ENCODE measurements around the gene NPM1.

Gene NPM1

DNA sequence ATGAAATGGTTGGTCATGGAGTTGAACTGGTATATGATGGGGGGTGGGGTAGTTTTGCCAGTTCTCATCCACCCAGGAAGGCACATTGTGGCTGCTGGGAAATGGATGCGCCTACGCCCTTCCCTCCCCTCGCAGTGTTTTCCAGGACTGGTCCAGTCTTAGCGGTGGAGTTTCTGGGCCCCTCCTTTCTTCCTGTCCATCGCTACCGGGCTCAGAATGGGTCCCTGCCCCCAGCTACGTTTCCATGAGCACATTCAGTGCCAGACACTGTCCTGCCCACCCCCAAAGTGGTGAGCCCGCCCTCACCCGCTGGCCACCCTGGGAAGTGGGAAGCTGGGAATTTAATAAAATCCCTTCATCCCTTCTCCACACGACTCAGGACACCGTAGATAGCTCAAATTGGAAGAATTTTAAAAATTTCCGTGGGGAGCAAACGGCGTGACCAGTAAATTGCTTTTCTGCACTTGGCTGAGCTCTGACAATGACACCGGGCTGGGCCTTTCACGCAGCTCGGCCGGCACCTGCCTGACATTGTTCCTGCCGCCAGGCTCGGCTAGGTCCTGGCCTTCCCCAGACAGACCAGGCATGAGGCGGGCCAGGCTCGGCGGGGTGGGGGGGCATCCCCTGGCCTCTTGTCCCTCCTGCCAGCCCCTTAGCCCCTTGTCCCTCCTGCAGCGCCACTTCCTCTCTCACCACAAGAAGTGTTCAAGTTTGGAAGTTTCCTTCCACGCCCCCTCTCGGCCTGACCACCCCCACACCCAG is 35.4 kb downstream of the NPM1 start:
- Mint-ChIP-seq H3K27me3 (peaks cover 51% of the 10 kb centered on the region), H3K27ac (no peak overlapping the region), H3K4me3 (no peak overlapping the region), H3K9me3 (no peaks in the 10 kb centered on the region), H3K4me1 (ENCODE audit: low read depth) (peaks cover 21% of the 10 kb centered on the region), H3K36me3 (ENCODE audit: low read depth) (no peaks in the 10 kb centered on the region)
- intact Hi-C loops (cut with micrococcal nuclease): no loop called here

DNA sequence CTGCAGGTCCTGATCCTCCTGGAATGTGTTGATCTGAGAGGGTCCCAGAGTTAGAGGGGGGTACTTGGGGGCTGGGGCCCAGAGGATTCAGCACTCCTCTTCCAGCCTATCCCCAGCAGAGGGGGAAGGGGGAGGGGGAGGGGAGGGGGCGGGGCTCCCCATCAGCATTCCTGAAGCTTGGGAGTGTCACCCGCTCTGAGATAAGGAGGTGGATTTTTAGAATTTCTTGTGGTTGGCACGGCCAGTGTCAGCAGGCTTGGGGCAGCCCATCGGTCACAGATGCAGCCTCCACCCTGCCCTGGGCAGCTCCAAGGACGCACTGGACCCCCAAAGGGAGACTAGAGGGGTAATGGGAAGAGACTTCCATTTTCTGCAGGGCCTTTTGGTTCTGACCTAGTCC is 37.1 kb downstream of the NPM1 start:
- Mint-ChIP-seq H3K4me3 (no peak overlapping the region), H3K4me1 (ENCODE audit: low read depth) (peaks cover 11% of the 10 kb centered on the region), H3K9me3 (no peaks in the 10 kb centered on the region), H3K27ac (no peak overlapping the region), H3K36me3 (ENCODE audit: low read depth) (no peaks in the 10 kb centered on the region), H3K27me3 (peaks cover 39% of the 10 kb centered on the region)
- intact Hi-C loops (cut with micrococcal nuclease): no loop called here

DNA sequence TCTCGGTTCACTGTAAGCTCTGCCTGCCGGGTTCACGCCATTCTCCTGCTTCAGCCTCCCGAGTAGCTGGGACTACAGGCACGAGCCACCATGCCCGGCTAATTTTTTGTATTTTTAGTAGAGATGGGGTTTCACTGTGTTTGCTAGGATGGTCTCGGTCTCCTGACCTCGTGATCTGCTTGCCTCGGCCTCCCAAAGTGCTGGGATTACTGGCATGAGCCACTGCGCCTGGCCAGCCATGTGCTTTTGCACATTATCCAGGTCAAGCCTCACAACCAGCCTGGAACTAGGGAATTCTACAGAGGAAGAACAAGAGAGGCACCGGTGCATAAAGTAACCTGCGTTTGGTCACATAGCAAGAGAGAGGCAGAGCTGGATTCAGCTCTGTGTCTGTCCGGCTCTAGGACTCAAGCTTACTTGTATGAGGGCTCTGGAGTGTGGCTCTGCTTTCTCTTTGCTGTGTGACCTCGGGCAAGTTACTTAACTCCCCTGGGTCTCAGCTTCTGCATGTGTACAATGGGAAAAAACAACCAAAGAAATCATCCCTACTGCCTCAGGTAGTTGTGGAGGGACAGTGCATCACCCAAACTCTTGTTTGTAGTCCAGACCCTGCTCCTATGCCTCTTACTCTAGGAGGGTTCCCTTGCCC is 38.1 kb downstream of the NPM1 start:
- Mint-ChIP-seq H3K9me3 (no peaks in the 10 kb centered on the region), H3K27me3 (peaks cover 31% of the 10 kb centered on the region), H3K4me1 (ENCODE audit: low read depth) (peaks cover 5% of the 10 kb centered on the region), H3K27ac (no peak overlapping the region), H3K36me3 (ENCODE audit: low read depth) (no peaks in the 10 kb centered on the region), H3K4me3 (no peak overlapping the region)
- intact Hi-C loops (cut with micrococcal nuclease): no loop called here

DNA sequence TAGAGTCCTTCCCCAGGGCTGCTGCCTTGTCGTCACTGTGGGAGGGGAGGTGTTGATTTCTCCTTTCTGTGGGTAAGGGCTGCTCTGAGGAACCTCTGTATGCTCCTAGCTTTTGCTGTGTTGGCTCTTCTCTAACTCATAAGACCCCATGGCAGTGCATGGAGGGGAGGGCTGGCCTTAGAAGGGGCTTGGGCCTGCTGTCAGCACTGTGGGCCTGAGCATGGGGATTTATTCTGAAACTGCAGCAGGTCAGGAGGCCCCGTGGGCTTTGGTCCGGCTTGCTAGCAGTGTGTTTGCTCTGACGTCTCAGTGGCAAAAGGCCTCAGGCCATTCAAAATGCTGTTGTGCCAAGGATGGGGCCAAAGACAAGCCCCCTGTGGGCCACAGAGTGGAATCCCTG is 38.6 kb downstream of the NPM1 start:
- Mint-ChIP-seq H3K4me3 (no peak overlapping the region), H3K9me3 (no peaks in the 10 kb centered on the region), H3K4me1 (ENCODE audit: low read depth) (no peaks in the 10 kb centered on the region), H3K36me3 (ENCODE audit: low read depth) (no peaks in the 10 kb centered on the region), H3K27me3 (peaks cover 26% of the 10 kb centered on the region), H3K27ac (no peak overlapping the region)
- intact Hi-C loops (cut with micrococcal nuclease): no loop called here

DNA sequence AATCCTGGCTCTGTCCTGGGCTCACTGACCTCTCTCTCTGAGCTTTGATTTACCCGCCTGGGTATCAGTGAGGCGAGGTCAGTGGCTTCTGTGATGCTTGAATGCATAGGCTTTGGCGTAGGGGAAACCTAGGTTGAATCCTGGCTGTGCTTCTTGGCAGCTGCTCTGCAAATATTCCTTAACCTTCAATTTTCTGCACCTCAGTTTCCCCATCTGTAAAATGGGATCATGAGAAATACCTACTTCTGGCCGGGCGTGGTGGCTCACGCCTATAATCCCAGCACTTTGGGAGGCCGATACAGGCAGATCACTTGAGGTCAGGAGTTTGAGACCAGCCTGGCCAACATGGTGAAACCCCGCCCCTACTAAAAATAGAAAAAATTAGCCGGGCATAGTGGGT is 39.0 kb downstream of the NPM1 start:
- Mint-ChIP-seq H3K27me3 (peaks cover 22% of the 10 kb centered on the region), H3K4me1 (ENCODE audit: low read depth) (no peaks in the 10 kb centered on the region), H3K9me3 (no peaks in the 10 kb centered on the region), H3K36me3 (ENCODE audit: low read depth) (no peaks in the 10 kb centered on the region), H3K4me3 (no peak overlapping the region), H3K27ac (no peak overlapping the region)
- intact Hi-C loops (cut with micrococcal nuclease): no loop called here

DNA sequence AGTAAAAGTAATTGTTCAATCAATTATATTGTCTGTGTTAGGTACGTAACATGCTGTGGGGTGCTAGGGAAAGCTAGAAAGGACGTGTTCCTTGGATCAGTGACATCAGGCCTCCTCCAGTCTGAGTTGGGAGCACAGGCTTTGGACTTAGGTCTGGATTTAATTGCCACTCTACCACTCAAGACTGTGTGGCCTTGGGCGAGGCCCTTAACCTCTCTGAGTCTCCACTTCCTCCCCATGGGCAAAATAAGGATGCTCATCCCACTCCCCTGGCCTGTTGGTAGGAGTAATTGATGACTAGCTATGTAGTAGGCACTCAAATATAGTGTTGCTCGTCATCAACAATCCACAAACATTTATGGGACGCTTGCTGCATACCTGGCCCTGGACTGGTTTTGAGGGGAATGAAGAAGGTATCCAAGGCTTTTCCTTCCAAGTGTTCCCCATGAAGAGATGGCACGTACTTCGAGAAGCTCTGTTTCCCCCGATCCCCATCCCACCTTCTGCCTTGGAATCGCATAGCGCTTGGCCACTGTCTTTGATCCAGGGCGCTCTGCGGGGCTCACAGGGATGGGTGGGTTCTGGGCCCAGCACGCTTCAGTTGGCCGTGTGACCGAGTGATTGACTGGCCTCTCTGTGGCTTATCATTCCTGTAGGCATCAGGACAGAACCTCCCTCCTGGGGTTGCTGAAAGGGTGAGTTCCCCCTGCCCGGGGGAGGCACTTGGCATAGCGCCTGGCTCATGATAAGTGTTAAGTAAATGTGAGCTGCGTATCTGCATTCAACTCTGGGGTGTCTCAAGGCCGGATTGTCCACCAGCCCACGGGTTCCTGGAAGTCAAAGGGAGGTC is 39.9 kb downstream of the NPM1 start:
- intact Hi-C loops (cut with micrococcal nuclease): no loop called here
- peaks cover 13% of the 10 kb centered on the region for H3K27me3 Mint-ChIP-seq
- no peaks in the 10 kb centered on the region for H3K4me1 Mint-ChIP-seq (ENCODE audit: low read depth)
- no peaks in the 10 kb centered on the region for H3K9me3 Mint-ChIP-seq
- no peak overlapping the region for H3K4me3 Mint-ChIP-seq
- H3K36me3 Mint-ChIP-seq (ENCODE audit: low read depth): no peaks in the 10 kb centered on the region
- no peak overlapping the region for H3K27ac Mint-ChIP-seq

DNA sequence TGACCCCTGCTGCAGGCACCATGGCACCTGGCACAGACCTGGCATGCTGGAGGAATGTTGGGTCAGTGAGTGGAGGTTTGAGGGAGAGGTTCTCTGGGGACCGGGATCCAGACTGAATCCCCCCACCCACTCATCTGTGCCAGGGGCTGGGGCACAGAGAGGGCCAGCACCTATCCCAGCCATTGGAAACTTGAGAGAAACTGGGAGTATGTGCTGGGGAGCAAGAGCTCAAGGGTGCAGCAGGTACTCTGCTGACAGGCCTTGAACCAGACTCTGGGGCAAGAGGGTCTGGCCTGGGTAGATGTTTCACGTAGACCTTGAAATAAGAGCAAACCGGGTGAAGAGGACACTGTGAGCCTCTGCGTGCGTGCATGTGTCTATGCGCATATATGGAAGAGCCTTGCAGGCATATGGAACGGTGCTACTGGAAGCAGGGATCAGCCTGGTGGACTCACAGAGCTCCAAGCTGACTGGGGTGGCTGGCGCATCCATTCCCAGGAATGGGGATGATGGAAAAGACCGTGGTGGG is 40.6 kb downstream of the NPM1 start:
- Mint-ChIP-seq H3K4me3 (no peak overlapping the region), H3K4me1 (ENCODE audit: low read depth) (no peaks in the 10 kb centered on the region), H3K27me3 (peaks cover 6% of the 10 kb centered on the region), H3K9me3 (no peaks in the 10 kb centered on the region), H3K36me3 (ENCODE audit: low read depth) (no peaks in the 10 kb centered on the region), H3K27ac (no peak overlapping the region)
- intact Hi-C loops (cut with micrococcal nuclease): no loop called here

DNA sequence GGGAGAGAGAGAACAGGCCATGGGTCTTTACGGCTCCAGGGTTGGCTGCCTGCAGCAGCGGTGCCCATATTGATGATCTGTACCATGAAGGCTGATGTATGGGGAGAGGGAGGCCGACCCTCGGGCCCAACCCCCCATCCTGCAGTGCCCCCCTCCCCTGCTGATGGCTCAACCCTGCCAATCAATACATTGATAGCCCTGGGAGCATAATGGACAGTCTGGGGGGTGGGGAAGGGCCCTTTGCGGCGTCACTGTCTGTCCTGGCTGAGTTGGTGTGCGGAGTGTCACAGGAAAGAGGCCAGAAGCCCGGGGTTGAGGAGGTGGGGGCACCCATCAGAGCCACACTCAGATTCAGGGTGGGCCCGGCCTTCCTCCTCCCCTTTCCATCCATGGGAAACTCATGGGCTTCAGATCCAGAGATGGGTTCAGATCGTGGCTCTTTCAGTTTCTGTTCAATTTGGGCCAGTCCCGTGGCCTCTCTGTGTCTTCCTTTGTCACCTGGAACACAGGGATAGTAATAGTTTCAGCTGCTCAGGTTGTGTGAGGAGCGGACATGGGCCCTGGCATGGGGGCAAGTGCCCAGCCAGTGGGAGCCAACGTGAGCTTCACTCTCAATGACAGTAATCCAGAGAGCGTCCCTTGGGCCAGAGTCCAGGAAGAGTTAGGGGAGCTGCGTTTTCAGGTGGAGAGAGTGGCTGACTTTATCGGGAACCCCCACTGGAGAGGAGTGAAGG is 41.3 kb downstream of the NPM1 start:
- H3K27me3 Mint-ChIP-seq: peaks cover 3% of the 10 kb centered on the region
- no peak overlapping the region for H3K27ac Mint-ChIP-seq
- no peak overlapping the region for H3K4me3 Mint-ChIP-seq
- H3K36me3 Mint-ChIP-seq (ENCODE audit: low read depth): no peaks in the 10 kb centered on the region
- no peaks in the 10 kb centered on the region for H3K4me1 Mint-ChIP-seq (ENCODE audit: low read depth)
- H3K9me3 Mint-ChIP-seq: no peaks in the 10 kb centered on the region
- intact Hi-C loops (cut with micrococcal nuclease): no loop called here

DNA sequence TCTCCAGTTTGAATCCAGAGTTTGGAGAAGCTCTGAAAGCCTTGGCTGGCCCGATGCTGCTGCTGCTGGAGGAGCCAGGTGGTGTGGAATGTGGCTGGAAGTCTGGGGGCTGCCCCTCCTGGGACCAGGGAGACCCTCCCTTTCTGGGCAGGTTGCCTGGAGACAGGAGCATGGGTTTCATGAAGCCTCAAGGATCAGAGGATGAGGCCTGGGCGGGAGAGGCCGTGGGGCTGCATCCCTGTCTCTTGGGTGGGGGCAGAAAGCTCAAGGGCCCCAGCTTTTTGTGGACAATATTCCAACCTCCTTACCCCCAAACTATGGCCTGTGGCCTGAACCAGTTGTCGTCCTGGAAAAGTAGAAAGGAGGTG is 41.9 kb downstream of the NPM1 start:
- no peaks in the 10 kb centered on the region for H3K36me3 Mint-ChIP-seq (ENCODE audit: low read depth)
- no peak overlapping the region for H3K4me3 Mint-ChIP-seq
- no peaks in the 10 kb centered on the region for H3K4me1 Mint-ChIP-seq (ENCODE audit: low read depth)
- no peaks in the 10 kb centered on the region for H3K9me3 Mint-ChIP-seq
- H3K27ac Mint-ChIP-seq: no peak overlapping the region
- H3K27me3 Mint-ChIP-seq: no peaks in the 10 kb centered on the region
- intact Hi-C loops (cut with micrococcal nuclease): no loop called here

DNA sequence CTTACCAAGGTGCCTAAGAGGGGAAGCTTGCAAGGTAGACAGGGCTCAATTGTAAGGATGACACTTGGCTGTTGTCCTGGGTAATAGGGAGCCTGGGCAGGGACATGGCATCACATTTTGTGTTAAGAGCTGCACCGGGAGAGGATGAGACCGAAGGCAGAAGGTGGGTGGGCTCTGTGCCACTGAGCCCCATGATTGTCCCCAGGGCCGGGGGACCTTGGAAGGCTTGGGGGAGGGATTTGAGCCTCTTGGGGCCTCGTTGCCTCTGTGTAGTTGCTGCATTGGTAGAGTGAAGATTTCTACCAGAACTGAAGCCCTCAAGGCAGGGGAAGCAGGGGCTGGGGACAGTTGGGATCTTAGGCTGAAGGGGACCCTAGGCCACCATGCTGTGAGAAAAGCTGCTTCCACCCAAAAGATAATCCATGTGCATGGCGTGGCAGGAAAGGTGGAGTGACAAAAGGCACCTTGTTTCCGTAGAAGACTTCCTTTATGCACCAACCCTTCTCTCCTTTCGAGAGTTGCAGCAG is 43.7 kb downstream of the NPM1 start:
- H3K36me3 Mint-ChIP-seq (ENCODE audit: low read depth): no peaks in the 10 kb centered on the region
- H3K4me3 Mint-ChIP-seq: no peak overlapping the region
- H3K4me1 Mint-ChIP-seq (ENCODE audit: low read depth): no peaks in the 10 kb centered on the region
- H3K27ac Mint-ChIP-seq: no peak overlapping the region
- no peaks in the 10 kb centered on the region for H3K27me3 Mint-ChIP-seq
- intact Hi-C loops (cut with micrococcal nuclease): no loop called here
- H3K9me3 Mint-ChIP-seq: no peaks in the 10 kb centered on the region

DNA sequence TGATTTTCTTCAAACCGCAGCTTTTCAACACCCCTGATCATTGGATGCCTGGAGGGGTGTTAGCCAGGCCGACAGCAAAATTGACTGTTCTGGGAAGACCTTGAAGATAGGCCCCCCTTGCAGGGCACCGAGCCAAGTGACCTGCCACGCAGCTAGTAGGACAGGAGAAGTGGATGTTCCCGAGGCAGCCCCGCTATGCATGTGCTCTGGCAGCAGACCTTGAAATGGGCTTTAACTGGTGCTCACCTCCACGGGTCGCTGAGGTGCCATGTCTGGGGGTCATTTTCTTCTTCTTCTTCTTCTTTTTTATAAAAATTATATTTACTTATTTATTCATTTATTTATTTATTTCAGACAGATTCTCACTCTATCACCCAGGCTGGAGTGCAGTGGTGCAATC is 44.4 kb downstream of the NPM1 start:
- Mint-ChIP-seq H3K9me3 (no peaks in the 10 kb centered on the region), H3K27me3 (no peaks in the 10 kb centered on the region), H3K36me3 (ENCODE audit: low read depth) (no peaks in the 10 kb centered on the region), H3K27ac (no peak overlapping the region), H3K4me1 (ENCODE audit: low read depth) (no peaks in the 10 kb centered on the region), H3K4me3 (no peak overlapping the region)
- intact Hi-C loops (cut with micrococcal nuclease): no loop called here

DNA sequence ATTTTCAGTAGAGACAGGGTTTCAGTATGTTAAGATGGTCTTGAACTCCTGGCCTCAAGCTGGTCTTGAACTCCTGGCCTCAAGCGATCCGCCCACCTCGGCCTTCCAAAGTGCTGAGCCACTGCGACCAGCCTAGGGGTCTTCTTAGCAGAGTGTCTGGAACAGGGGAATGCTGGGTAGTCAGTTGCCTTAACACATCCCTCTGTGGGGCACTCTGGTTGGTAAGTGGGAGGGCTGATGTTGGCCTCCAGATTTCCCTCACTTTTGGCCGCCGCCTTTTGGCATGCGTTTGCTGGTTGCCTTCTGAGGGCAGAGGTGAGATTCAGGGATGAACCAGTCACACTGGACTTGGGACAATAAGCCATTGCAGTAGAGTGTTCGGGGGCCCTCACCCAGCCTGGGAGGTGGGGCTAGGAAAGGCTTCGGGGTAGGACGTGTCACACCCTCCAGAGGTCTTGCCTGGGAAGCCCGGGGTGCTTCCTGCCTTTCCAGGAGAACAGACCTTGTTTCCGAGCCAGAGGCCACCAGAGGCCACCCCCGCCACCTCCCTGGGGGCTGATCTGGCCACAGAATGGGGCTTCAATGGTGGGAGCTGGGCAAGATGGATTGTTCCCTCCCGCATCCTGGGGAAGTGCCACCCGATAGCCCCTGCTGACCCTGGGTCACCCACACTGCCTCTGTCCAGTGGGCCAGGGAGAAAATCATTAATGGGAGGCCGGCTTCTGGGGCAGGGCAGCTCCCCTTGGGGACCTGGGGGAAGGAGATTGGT is 45.1 kb downstream of the NPM1 start:
- H3K4me1 Mint-ChIP-seq (ENCODE audit: low read depth): no peaks in the 10 kb centered on the region
- intact Hi-C loops (cut with micrococcal nuclease): no loop called here

DNA sequence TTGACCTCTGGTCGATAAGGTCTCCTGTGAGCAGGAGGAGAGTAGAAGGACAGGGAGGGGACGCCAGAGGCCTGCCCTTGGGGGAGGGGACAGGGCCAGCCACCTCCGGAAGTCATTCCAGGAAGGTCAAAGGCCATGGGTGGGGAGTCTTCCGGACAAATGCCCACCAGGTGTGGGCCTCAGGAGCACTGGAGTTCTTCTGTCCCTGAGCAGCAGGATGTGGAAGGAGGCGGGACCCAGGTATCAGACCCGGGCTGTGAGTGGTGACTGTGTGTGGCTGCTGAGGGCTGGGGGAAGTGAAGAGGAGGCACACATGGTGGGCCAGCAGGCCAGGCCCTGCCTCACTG is 45.7 kb downstream of the NPM1 start:
- no peaks in the 10 kb centered on the region for H3K9me3 Mint-ChIP-seq
- intact Hi-C loops (cut with micrococcal nuclease): no loop called here
- H3K27ac Mint-ChIP-seq: no peak overlapping the region
- H3K4me3 Mint-ChIP-seq: no peak overlapping the region
- H3K36me3 Mint-ChIP-seq (ENCODE audit: low read depth): no peaks in the 10 kb centered on the region
- H3K4me1 Mint-ChIP-seq (ENCODE audit: low read depth): no peaks in the 10 kb centered on the region
- no peaks in the 10 kb centered on the region for H3K27me3 Mint-ChIP-seq

More for the DNA sequence above, 45.1 kb downstream of the NPM1 start:
- Mint-ChIP-seq H3K27ac (no peak overlapping the region), H3K4me3 (no peak overlapping the region), H3K27me3 (no peaks in the 10 kb centered on the region), H3K36me3 (ENCODE audit: low read depth) (no peaks in the 10 kb centered on the region), H3K9me3 (no peaks in the 10 kb centered on the region)
